Neural cell (in vitro differentiated cells): ENCODE data around the gene TGFBR2. TPM values are rescaled to one million over a fixed set of nuclear protein-coding genes. Genes with fewer than 3 reads are reported as not detected.

ENCODE experiments used
- H2AFZ ChIP-seq: fragments of 200-600, 300-800 bp; sonication (generic), shearing (Covaris generic); 2 replicates; pipeline ENCODE4 v1.6.0; 2014; ENCODE audit warnings: low read depth, mild to moderate bottlenecking, antibody characterized with exemption, low read length, moderate library complexity
- H3F3A ChIP-seq: fragments of 200-600 bp; shearing (Covaris generic); 2 replicates; pipeline ENCODE4 v1.6.1; 2016; ENCODE audit warnings: mild to moderate bottlenecking, moderate library complexity, mixed read lengths, antibody characterized with exemption, low read length; ENCODE audit not compliant: insufficient read depth, poor library complexity, severe bottlenecking
- H3K27ac ChIP-seq: fragments of 200-600, 300-800 bp; sonication (generic), shearing (Covaris generic); 2 replicates; pipeline ENCODE4 v1.5.1; 2014; ENCODE audit warnings: mild to moderate bottlenecking, low read length, moderate library complexity
- H3K27me3 ChIP-seq: fragments of 300-800, 200-600 bp; sonication (generic), shearing (Covaris generic); 2 replicates; pipeline ENCODE4 v1.6.0; 2014; ENCODE audit warnings: mild to moderate bottlenecking, low read depth, low read length, moderate library complexity; ENCODE audit not compliant: insufficient read depth
- H3K36me3 ChIP-seq: fragments of 300-800, 200-600 bp; sonication (generic), shearing (Covaris generic); 2 replicates; pipeline ENCODE4 v1.5.1; 2014; ENCODE audit warnings: mild to moderate bottlenecking, antibody characterized with exemption, low read length, moderate library complexity; ENCODE audit not compliant: insufficient read depth
- H3K4me2 ChIP-seq: fragments of 300-800, 200-600 bp; sonication (generic), shearing (Covaris generic); 2 replicates; pipeline ENCODE4 v1.6.0; 2014; ENCODE audit warnings: mild to moderate bottlenecking, low read length
- H3K4me3 ChIP-seq: fragments of 300-800, 200-600 bp; sonication (generic), shearing (Covaris generic); 2 replicates; pipeline ENCODE4 v1.5.1; 2014; ENCODE audit warnings: mild to moderate bottlenecking, low read length, moderate library complexity
- H3K79me2 ChIP-seq: fragments of 200-600 bp; shearing (Covaris generic); replicated peaks from 2 replicates; pipeline ENCODE4 v1.6.0; 2014; ENCODE audit warnings: mild to moderate bottlenecking, low read length, moderate library complexity; ENCODE audit not compliant: insufficient read depth
- H3K9ac ChIP-seq: fragments of 300-800, 200-600 bp; sonication (generic), shearing (Covaris generic); 2 replicates; pipeline ENCODE4 v1.6.1; 2016; ENCODE audit warnings: mild to moderate bottlenecking, low read length, mixed read lengths
- H3K9me2 ChIP-seq: fragments of 200-600 bp; shearing (Covaris generic); 2 replicates; pipeline ENCODE4 v1.6.1; 2016; ENCODE audit warnings: mild to moderate bottlenecking, low read length, mixed read lengths; ENCODE audit not compliant: insufficient read depth
- H3K9me3 ChIP-seq: fragments of 200-600, 300-800 bp; sonication (generic), shearing (Covaris generic); 2 replicates; pipeline ENCODE4 v1.6.1; 2016; ENCODE audit warnings: mild to moderate bottlenecking, mixed run types, low read length, moderate library complexity, mixed read lengths
- H4K20me1 ChIP-seq: fragments of 200-600 bp; shearing (Covaris generic); 2 replicates; pipeline ENCODE4 v1.6.1; 2016; ENCODE audit warnings: mild to moderate bottlenecking, mixed run types; ENCODE audit not compliant: insufficient read depth
- EP300 ChIP-seq: fragments of 450-650 bp; conservative IDR thresholded peaks from 2 replicates; pipeline ENCODE4 v1.6.1; 2014; ENCODE audit warnings: antibody characterized with exemption, mild to moderate bottlenecking, moderate library complexity; ENCODE audit not compliant: poor library complexity, severe bottlenecking
- EZH2 ChIP-seq: fragments of 200-600, 300-800 bp; shearing (Covaris generic), sonication (generic); IDR thresholded peaks from 2 replicates; pipeline ENCODE4 v1.6.1; 2014; ENCODE audit warnings: antibody characterized with exemption, low read length, borderline replicate concordance, mild to moderate bottlenecking; ENCODE audit not compliant: insufficient read depth, poor library complexity, severe bottlenecking
- MXI1 ChIP-seq: fragments of 450-650 bp; conservative IDR thresholded peaks from 2 replicates; pipeline ENCODE4 v1.6.1; 2014; ENCODE audit warnings: antibody characterized with exemption, mild to moderate bottlenecking; ENCODE audit not compliant: poor library complexity, severe bottlenecking
- POLR2AphosphoS5 ChIP-seq: IDR thresholded peaks from 2 replicates; pipeline ENCODE4 v1.6.1; 2012
- RAD21 ChIP-seq: fragments of 450-650 bp; conservative IDR thresholded peaks from 2 replicates; pipeline ENCODE4 v1.6.1; 2014; ENCODE audit warnings: antibody characterized with exemption, mild to moderate bottlenecking, moderate library complexity
- REST ChIP-seq: IDR thresholded peaks from 2 replicates; pipeline ENCODE4 v1.6.1; 2012; ENCODE audit warnings: borderline replicate concordance
- SMC3 ChIP-seq: fragments of 450-650 bp; conservative IDR thresholded peaks from 2 replicates; pipeline ENCODE4 v1.6.1; 2014; ENCODE audit warnings: antibody characterized with exemption, mild to moderate bottlenecking, moderate library complexity; ENCODE audit not compliant: poor library complexity
- TAF1 ChIP-seq: IDR thresholded peaks from 2 replicates; pipeline ENCODE4 v1.6.1; 2012; ENCODE audit warnings: low read depth
- polyA plus RNA-seq: library from polyadenylated mRNA; depleted of rRNA; stranded (reverse); fragments of >200 nt; gene quantifications from 2 replicates; pipeline ENCODE4 v1.2.3, GENCODE V29; 2014
- TF ChIP-seq, protein P1 (sequence below): fragments of 450-650 bp; IDR thresholded peaks from 2 replicates; pipeline ENCODE4 v1.5.1; 2014; ENCODE audit warnings: antibody characterized with exemption, mild to moderate bottlenecking, moderate library complexity; ENCODE audit not compliant: poor library complexity, severe bottlenecking

Gene TGFBR2
- polyA plus RNA-seq, 1 donor from 2014 or later: not detected

GRCh38 chr3:30708472-30708871 lies 102.1 kb downstream of the TGFBR2 start:
- Histone ChIP-seq H2AFZ (no peak overlapping the region), H3K4me2 (no peak overlapping the region), H3K9me2 (no peaks in the 10 kb centered on the region), H3K79me2 (no peaks in the 10 kb centered on the region), H3K27me3 (no peaks in the 10 kb centered on the region), H3K4me3 (no peak overlapping the region), H4K20me1 (no peaks in the 10 kb centered on the region), H3K9me3 (no peaks in the 10 kb centered on the region), H3F3A (no peaks in the 10 kb centered on the region), H3K27ac (no peak overlapping the region), H3K9ac (no peak overlapping the region), H3K36me3 (no peaks in the 10 kb centered on the region)
- TF ChIP-seq SMC3 (no peak), REST (no peak), EP300 (no peak), TAF1 (no peak), MXI1 (no peak), POLR2AphosphoS5 (no peak), RAD21 (no peak), EZH2 (no peak)
- TF ChIP-seq, protein P1, sequence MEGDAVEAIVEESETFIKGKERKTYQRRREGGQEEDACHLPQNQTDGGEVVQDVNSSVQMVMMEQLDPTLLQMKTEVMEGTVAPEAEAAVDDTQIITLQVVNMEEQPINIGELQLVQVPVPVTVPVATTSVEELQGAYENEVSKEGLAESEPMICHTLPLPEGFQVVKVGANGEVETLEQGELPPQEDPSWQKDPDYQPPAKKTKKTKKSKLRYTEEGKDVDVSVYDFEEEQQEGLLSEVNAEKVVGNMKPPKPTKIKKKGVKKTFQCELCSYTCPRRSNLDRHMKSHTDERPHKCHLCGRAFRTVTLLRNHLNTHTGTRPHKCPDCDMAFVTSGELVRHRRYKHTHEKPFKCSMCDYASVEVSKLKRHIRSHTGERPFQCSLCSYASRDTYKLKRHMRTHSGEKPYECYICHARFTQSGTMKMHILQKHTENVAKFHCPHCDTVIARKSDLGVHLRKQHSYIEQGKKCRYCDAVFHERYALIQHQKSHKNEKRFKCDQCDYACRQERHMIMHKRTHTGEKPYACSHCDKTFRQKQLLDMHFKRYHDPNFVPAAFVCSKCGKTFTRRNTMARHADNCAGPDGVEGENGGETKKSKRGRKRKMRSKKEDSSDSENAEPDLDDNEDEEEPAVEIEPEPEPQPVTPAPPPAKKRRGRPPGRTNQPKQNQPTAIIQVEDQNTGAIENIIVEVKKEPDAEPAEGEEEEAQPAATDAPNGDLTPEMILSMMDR: no peak

- H3K4me3 ChIP-seq: no peak overlapping the region
- H3K9me2 ChIP-seq: no peaks in the 10 kb centered on the region
- H3K4me2 ChIP-seq: no peak overlapping the region
- H3K79me2 ChIP-seq: no peaks in the 10 kb centered on the region
- H2AFZ ChIP-seq: no peak overlapping the region
- no peak for TF ChIP-seq TAF1
- no peak for TF ChIP-seq REST
- TF ChIP-seq RAD21: no peak
- TF ChIP-seq SMC3: no peak
- no peak for TF ChIP-seq POLR2AphosphoS5
- TF ChIP-seq EZH2: no peak
- TF ChIP-seq MXI1: no peak
- no peak for TF ChIP-seq EP300
- TF ChIP-seq, protein P1: no peak
- H3K9me3 ChIP-seq: no peaks in the 10 kb centered on the region
- no peak overlapping the region for H3K27ac ChIP-seq
- H3K27me3 ChIP-seq: no peaks in the 10 kb centered on the region
- H4K20me1 ChIP-seq: no peaks in the 10 kb centered on the region
- no peak overlapping the region for H3K9ac ChIP-seq
- H3F3A ChIP-seq: no peaks in the 10 kb centered on the region
- H3K36me3 ChIP-seq: no peaks in the 10 kb centered on the region
Measured at GRCh38 chr3:30710017-30710416, 103.6 kb downstream of the TGFBR2 start.
